ENCODE measurements around the gene ZBTB16.

DNA sequence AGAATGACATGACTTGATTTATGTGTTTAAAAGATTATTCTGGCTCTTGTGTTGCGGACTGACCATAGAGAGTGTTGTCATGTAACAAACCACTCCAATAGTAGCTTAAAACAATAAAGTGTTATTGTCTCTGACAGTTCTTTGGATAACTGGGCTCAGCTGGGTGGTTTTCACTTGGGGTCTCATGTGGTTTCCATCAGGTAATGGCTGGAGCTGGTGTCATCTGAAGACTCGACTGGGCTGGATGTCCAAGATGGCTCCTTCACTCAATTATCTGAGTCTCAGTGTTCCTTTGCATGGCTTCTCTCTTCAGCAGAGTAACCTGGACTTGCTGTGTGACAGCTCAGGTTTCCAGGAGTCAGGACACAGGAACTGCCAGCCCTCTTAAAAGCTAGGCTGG, 132.4 kb downstream of the ZBTB16 start:
- TF ChIP-seq, protein P1, sequence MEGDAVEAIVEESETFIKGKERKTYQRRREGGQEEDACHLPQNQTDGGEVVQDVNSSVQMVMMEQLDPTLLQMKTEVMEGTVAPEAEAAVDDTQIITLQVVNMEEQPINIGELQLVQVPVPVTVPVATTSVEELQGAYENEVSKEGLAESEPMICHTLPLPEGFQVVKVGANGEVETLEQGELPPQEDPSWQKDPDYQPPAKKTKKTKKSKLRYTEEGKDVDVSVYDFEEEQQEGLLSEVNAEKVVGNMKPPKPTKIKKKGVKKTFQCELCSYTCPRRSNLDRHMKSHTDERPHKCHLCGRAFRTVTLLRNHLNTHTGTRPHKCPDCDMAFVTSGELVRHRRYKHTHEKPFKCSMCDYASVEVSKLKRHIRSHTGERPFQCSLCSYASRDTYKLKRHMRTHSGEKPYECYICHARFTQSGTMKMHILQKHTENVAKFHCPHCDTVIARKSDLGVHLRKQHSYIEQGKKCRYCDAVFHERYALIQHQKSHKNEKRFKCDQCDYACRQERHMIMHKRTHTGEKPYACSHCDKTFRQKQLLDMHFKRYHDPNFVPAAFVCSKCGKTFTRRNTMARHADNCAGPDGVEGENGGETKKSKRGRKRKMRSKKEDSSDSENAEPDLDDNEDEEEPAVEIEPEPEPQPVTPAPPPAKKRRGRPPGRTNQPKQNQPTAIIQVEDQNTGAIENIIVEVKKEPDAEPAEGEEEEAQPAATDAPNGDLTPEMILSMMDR (IDR thresholded peaks at IDR 0.05; ENCODE audit: low read depth, low read length, missing input control), result no peak
- TF ChIP-seq, protein P2, sequence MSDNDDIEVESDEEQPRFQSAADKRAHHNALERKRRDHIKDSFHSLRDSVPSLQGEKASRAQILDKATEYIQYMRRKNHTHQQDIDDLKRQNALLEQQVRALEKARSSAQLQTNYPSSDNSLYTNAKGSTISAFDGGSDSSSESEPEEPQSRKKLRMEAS (IDR thresholded peaks at IDR 0.05), result no peak
- no peak for TF ChIP-seq HNF4A (conservative IDR thresholded peaks at IDR 0.05)
- TF ChIP-seq YY1 (IDR thresholded peaks at IDR 0.05), result no peak
- TF ChIP-seq, protein P3, sequence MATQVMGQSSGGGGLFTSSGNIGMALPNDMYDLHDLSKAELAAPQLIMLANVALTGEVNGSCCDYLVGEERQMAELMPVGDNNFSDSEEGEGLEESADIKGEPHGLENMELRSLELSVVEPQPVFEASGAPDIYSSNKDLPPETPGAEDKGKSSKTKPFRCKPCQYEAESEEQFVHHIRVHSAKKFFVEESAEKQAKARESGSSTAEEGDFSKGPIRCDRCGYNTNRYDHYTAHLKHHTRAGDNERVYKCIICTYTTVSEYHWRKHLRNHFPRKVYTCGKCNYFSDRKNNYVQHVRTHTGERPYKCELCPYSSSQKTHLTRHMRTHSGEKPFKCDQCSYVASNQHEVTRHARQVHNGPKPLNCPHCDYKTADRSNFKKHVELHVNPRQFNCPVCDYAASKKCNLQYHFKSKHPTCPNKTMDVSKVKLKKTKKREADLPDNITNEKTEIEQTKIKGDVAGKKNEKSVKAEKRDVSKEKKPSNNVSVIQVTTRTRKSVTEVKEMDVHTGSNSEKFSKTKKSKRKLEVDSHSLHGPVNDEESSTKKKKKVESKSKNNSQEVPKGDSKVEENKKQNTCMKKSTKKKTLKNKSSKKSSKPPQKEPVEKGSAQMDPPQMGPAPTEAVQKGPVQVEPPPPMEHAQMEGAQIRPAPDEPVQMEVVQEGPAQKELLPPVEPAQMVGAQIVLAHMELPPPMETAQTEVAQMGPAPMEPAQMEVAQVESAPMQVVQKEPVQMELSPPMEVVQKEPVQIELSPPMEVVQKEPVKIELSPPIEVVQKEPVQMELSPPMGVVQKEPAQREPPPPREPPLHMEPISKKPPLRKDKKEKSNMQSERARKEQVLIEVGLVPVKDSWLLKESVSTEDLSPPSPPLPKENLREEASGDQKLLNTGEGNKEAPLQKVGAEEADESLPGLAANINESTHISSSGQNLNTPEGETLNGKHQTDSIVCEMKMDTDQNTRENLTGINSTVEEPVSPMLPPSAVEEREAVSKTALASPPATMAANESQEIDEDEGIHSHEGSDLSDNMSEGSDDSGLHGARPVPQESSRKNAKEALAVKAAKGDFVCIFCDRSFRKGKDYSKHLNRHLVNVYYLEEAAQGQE (IDR thresholded peaks at IDR 0.05), result no peak
- TF ChIP-seq SP1 (IDR thresholded peaks at IDR 0.05), result no peak
- TF ChIP-seq, protein P4, sequence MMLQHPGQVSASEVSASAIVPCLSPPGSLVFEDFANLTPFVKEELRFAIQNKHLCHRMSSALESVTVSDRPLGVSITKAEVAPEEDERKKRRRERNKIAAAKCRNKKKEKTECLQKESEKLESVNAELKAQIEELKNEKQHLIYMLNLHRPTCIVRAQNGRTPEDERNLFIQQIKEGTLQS (IDR thresholded peaks at IDR 0.05), result no peak
- TF ChIP-seq RAD21 (IDR thresholded peaks at IDR 0.05), result no peak
- TF ChIP-seq GABPA (IDR thresholded peaks at IDR 0.05 in 1 of 2, conservative IDR thresholded peaks at IDR 0.05 in 1 of 2), result no peak
- TF ChIP-seq, protein P5, sequence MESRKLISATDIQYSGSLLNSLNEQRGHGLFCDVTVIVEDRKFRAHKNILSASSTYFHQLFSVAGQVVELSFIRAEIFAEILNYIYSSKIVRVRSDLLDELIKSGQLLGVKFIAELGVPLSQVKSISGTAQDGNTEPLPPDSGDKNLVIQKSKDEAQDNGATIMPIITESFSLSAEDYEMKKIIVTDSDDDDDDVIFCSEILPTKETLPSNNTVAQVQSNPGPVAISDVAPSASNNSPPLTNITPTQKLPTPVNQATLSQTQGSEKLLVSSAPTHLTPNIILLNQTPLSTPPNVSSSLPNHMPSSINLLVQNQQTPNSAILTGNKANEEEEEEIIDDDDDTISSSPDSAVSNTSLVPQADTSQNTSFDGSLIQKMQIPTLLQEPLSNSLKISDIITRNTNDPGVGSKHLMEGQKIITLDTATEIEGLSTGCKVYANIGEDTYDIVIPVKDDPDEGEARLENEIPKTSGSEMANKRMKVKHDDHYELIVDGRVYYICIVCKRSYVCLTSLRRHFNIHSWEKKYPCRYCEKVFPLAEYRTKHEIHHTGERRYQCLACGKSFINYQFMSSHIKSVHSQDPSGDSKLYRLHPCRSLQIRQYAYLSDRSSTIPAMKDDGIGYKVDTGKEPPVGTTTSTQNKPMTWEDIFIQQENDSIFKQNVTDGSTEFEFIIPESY (IDR thresholded peaks at IDR 0.05), result no peak
- TF ChIP-seq FOXA1 (IDR thresholded peaks at IDR 0.05), result no peak
- no peak for TF ChIP-seq JUND (IDR thresholded peaks at IDR 0.05)

Measured in liver (tissue), 3 donors.